HepG2 (cell line): Measurements from ENCODE around the gene DAD1. TPM values are rescaled to one million over a fixed set of nuclear protein-coding genes. Genes with fewer than 3 reads are reported as not detected.

Experiments used
- AGO2 ChIP-seq: fragments of 200-400 bp; formaldehyde crosslinking; optimal IDR thresholded peaks from 2 replicates; pipeline ENCODE3; 2017; ENCODE audit warnings: mild to moderate bottlenecking, low read depth, low read length, moderate library complexity
- HDAC1 ChIP-seq: sonication (generic); formaldehyde crosslinking; IDR thresholded peaks from 2 replicates; pipeline ENCODE4 v1.5.1; 2020; ENCODE audit warnings: mild to moderate bottlenecking, missing genetic modification reagents
- HOXA3 ChIP-seq: sonication (generic); formaldehyde crosslinking; IDR thresholded peaks from 2 replicates; pipeline ENCODE4 v1.5.0; 2020; ENCODE audit warnings: missing genetic modification reagents
- ISL2 ChIP-seq: sonication (generic); formaldehyde crosslinking; IDR thresholded peaks from 2 replicates; pipeline ENCODE4 v1.5.0; 2020; ENCODE audit warnings: missing genetic modification reagents
- JARID2 ChIP-seq: sonication (generic); formaldehyde crosslinking; IDR thresholded peaks from 2 replicates; pipeline ENCODE4 v1.8.1; 2023; ENCODE audit warnings: missing genetic modification reagents, inconsistent platforms; ENCODE audit not compliant: insufficient replicate concordance
- KDM1A ChIP-seq: IDR thresholded peaks from 2 replicates; pipeline ENCODE4 v1.6.1; 2016; ENCODE audit warnings: missing compliant biosample characterization
- KLF12 ChIP-seq: sonication (generic); formaldehyde crosslinking; IDR thresholded peaks from 2 replicates; pipeline ENCODE4 v1.4.0; 2020; ENCODE audit warnings: missing genetic modification reagents, borderline replicate concordance
- MED13 ChIP-seq: sonication (generic); formaldehyde crosslinking; IDR thresholded peaks from 2 replicates; pipeline ENCODE4 v1.5.0; 2020; ENCODE audit warnings: missing genetic modification reagents
- PAXIP1 ChIP-seq: sonication (generic); formaldehyde crosslinking; conservative IDR thresholded peaks from 2 replicates; pipeline ENCODE4 v1.4.0; 2020; ENCODE audit warnings: mild to moderate bottlenecking, missing genetic modification reagents, moderate library complexity
- PRMT3 ChIP-seq: sonication (generic); formaldehyde crosslinking; IDR thresholded peaks from 2 replicates; pipeline ENCODE4 v1.8.1; 2022; ENCODE audit warnings: low read depth, mild to moderate bottlenecking, moderate library complexity, missing genetic modification reagents, borderline replicate concordance
- PRPF4 ChIP-seq: fragments of 200-400 bp; formaldehyde crosslinking; IDR thresholded peaks from 2 replicates; pipeline ENCODE4 v1.6.1; 2016; ENCODE audit warnings: low read length, low read depth; ENCODE audit not compliant: poor library complexity, severe bottlenecking
- RFXAP ChIP-seq: sonication (generic); formaldehyde crosslinking; IDR thresholded peaks from 2 replicates; pipeline ENCODE4 v1.4.0; 2020; ENCODE audit warnings: missing genetic modification reagents, borderline replicate concordance
- SOX13 ChIP-seq, 3 experiments: fragments of 450-650 bp in 1 of 3; sonication (generic) in 1 of 3; formaldehyde crosslinking in 1 of 3; IDR thresholded peaks in 2 of 3; conservative IDR thresholded peaks in 1 of 3; 2 replicates each; pipeline versions ENCODE4 v1.5.0 to v1.6.1; 2016 to 2020; ENCODE audit warnings: antibody characterized with exemption in 1 of 3, mild to moderate bottlenecking in 1 of 3, missing compliant biosample characterization in 1 of 3, missing genetic modification reagents in 1 of 3, moderate library complexity in 1 of 3
- SPEN ChIP-seq: sonication (generic); formaldehyde crosslinking; IDR thresholded peaks from 2 replicates; pipeline ENCODE4 v1.5.1; 2020; ENCODE audit warnings: low read depth, mild to moderate bottlenecking, missing genetic modification reagents
- TAF1 ChIP-seq: sonication (generic); formaldehyde crosslinking; IDR thresholded peaks from 2 replicates; pipeline ENCODE4 v1.4.0; 2020; ENCODE audit warnings: missing genetic modification reagents
- TSC22D2 ChIP-seq: sonication (generic); formaldehyde crosslinking; IDR thresholded peaks from 2 replicates; pipeline ENCODE4 v1.5.1; 2020; ENCODE audit warnings: missing genetic modification reagents, mild to moderate bottlenecking, borderline replicate concordance
- ZBTB1 ChIP-seq: sonication (generic); formaldehyde crosslinking; IDR thresholded peaks from 2 replicates; pipeline ENCODE4 v1.4.0; 2020; ENCODE audit warnings: missing genetic modification reagents, borderline replicate concordance
- ZBTB42 ChIP-seq: sonication (generic); formaldehyde crosslinking; IDR thresholded peaks from 2 replicates; pipeline ENCODE4 v1.5.0; 2020; ENCODE audit warnings: mild to moderate bottlenecking, missing genetic modification reagents
- ZFYVE20 ChIP-seq: sonication (generic); formaldehyde crosslinking; IDR thresholded peaks from 2 replicates; pipeline ENCODE4 v1.8.0; 2023; ENCODE audit warnings: low read depth, mild to moderate bottlenecking, moderate library complexity, missing genetic modification reagents, borderline replicate concordance
- ZNF224 ChIP-seq: sonication (generic); formaldehyde crosslinking; IDR thresholded peaks from 2 replicates; pipeline ENCODE4 v1.5.0; 2020; ENCODE audit warnings: mild to moderate bottlenecking, missing genetic modification reagents
- ZNF329 ChIP-seq: sonication (generic); formaldehyde crosslinking; IDR thresholded peaks from 2 replicates; pipeline ENCODE4 v1.9.0; 2021; ENCODE audit warnings: low read depth, mild to moderate bottlenecking, missing genetic modification reagents
- ZNF331 ChIP-seq: sonication (generic); formaldehyde crosslinking; IDR thresholded peaks from 2 replicates; pipeline ENCODE4 v1.4.0; 2020; ENCODE audit warnings: missing genetic modification reagents
- ZNF552 ChIP-seq: sonication (generic); formaldehyde crosslinking; IDR thresholded peaks from 2 replicates; pipeline ENCODE4 v1.9.0; 2022; ENCODE audit warnings: missing genetic modification reagents, mild to moderate bottlenecking, borderline replicate concordance
- ZNF607 ChIP-seq: sonication (generic); formaldehyde crosslinking; IDR thresholded peaks from 2 replicates; pipeline ENCODE4 v1.5.1; 2020; ENCODE audit warnings: missing genetic modification reagents, mild to moderate bottlenecking, borderline replicate concordance
- ZNF652 ChIP-seq: IDR thresholded peaks from 2 replicates; pipeline ENCODE4 v1.6.1; 2016; ENCODE audit warnings: low read depth, borderline replicate concordance
- ZZZ3 ChIP-seq: sonication (generic); formaldehyde crosslinking; IDR thresholded peaks from 2 replicates; pipeline ENCODE4 v1.4.0; 2020; ENCODE audit warnings: missing genetic modification reagents, mild to moderate bottlenecking, borderline replicate concordance
- polyA plus RNA-seq, 8 experiments: library from polyadenylated mRNA; depleted of rRNA in 3 of 8; stranded (reverse) in 7 of 8; unstranded in 1 of 8; fragments of >200 nt; fragmentation: Illumina TruSeq in 4 of 8; extraction: Trizol in 4 of 8; gene quantifications; 2 replicates each; pipeline versions ENCODE4 v1.2.1 to v1.2.3, GENCODE V29; 2011 to 2016; ENCODE audit warnings: low read depth in 4 of 8, missing spikeins in 1 of 8, mixed read lengths in 1 of 8; ENCODE audit not compliant: insufficient read depth in 1 of 8
- total RNA-seq, 5 experiments: library from RNA; depleted of rRNA; stranded (reverse); fragments of >200 nt; fragmentation: Illumina TruSeq; extraction: Trizol; gene quantifications; 2 replicates each; pipeline ENCODE4 v1.2.3, GENCODE V29; 2016; ENCODE audit warnings: low read depth in 1 of 5

Gene DAD1
- total and polyA plus RNA-seq, 2 of the 13 experiments (the other 11 are each of a cell fraction or from before 2014, with no cell fraction given), result 558 to 626 TPM

GRCh38 chr14:22598099-22598895 is 9.3 kb upstream of the DAD1 start, which contains the start of gene ABHD4 (continued):
- no peak; the same call in 1 of the 2 replicates for TF ChIP-seq SOX13 (IDR thresholded peaks at IDR 0.05)
- peak in 1 of 2 experiments; percentile 35; a peak in 2 of 4 replicates for TF ChIP-seq SOX13 (CRISPR knock-in tag; conservative IDR thresholded peaks at IDR 0.05 in 1 of 2, IDR thresholded peaks at IDR 0.05 in 1 of 2)
- no peak for TF ChIP-seq JARID2 (CRISPR knock-in tag)
- TF ChIP-seq PRPF4, result no peak
- peak; percentile 33; the same call in 1 of the 2 replicates for TF ChIP-seq TSC22D2
- TF ChIP-seq ZNF607 (CRISPR knock-in tag), result peak; percentile 94
- no peak; the same call in none of the 2 replicates for TF ChIP-seq KLF12 (CRISPR knock-in tag)
- TF ChIP-seq HDAC1 (CRISPR knock-in tag), result peak; percentile 87
- TF ChIP-seq ZNF652, result peak; percentile 10; the same call in 1 of the 2 replicates
- no peak for TF ChIP-seq ZZZ3
- TF ChIP-seq AGO2, result peak; percentile 70
- 0 out of 2 replicates have a peak, but pooled peaks have one; percentile 8 for TF ChIP-seq ZFYVE20 (CRISPR knock-in tag)
- no peak for TF ChIP-seq PRMT3
- TF ChIP-seq ZNF331, result peak; percentile 99
- TF ChIP-seq KDM1A (CRISPR knock-in tag), result peak; percentile 55; the same call in 1 of the 2 replicates
- 0 out of 2 replicates have a peak, but pooled peaks have one; percentile 31 for TF ChIP-seq MED13 (CRISPR knock-in tag)
- 0 out of 2 replicates have a peak, but pooled peaks have one; percentile 70 for TF ChIP-seq ZNF552 (CRISPR knock-in tag)
- no peak; the same call in 1 of the 2 replicates for TF ChIP-seq ISL2 (CRISPR knock-in tag)
- TF ChIP-seq ZBTB42 (CRISPR knock-in tag), result no peak
- TF ChIP-seq HOXA3, result peak; percentile 88
- TF ChIP-seq ZBTB1 (CRISPR knock-in tag), result no peak
- TF ChIP-seq PAXIP1 (CRISPR knock-in tag), result peak; percentile 60; the same call in 1 of the 2 replicates
- no peak; the same call in 1 of the 2 replicates for TF ChIP-seq RFXAP (CRISPR knock-in tag)
- peak; percentile 86 for TF ChIP-seq TAF1 (CRISPR knock-in tag)
- peak; percentile 85; the same call in 1 of the 2 replicates for TF ChIP-seq ZNF329 (CRISPR knock-in tag)
- TF ChIP-seq SPEN (CRISPR knock-in tag), result peak; percentile 82
- peak; percentile 94; the same call in 1 of the 2 replicates for TF ChIP-seq ZNF224 (CRISPR knock-in tag)
